ENCODE measurements around the gene KIAA0825.

- no peak for TF ChIP-seq CTCF (IDR thresholded peaks at IDR 0.05; ENCODE audit: borderline replicate concordance, extremely low read depth, low read length, poor library complexity, severe bottlenecking)
- TF ChIP-seq EZH2 (IDR thresholded peaks at IDR 0.05; ENCODE audit: borderline replicate concordance, low read depth, low read length, severe bottlenecking) = no peak
Observed at GRCh38 chr5:94423411-94423810, 195.0 kb downstream of the KIAA0825 start.
